ENCODE results near the gene VWA2.

DNA sequence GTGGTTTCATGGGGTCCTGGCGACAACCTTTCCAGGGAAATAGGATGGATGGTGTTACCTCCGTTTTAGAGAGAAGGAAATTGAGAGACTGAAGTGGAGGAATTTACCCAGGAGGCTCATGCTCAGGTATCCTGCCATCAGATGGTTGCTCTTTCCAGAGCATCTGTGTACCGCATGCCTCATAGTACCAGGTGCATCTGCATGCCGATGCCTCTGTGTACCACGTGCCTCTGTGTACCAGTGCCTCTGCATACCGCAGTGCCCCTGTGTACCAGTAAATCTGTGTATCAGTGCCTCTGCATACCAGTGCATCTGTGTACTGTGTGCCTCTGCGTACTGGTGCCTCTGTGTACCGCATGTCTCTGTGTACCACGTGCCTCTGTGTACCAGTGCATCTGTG, 3.2 kb downstream of the VWA2 start:
- TF ChIP-seq GATA2 (IDR thresholded peaks at IDR 0.05; ENCODE audit: low read depth, low read length) (no peak), GATA3 (IDR thresholded peaks at IDR 0.05; ENCODE audit: low read depth, low read length) (no peak)

Data from SH-SY5Y (cell line).